ENCODE results near the gene PAGR1. TPM values are rescaled to one million over a fixed set of nuclear protein-coding genes. Genes with fewer than 3 reads are reported as not detected.

The PAGR1 gene
- total and polyA plus RNA-seq, 2 of the 13 experiments (the other 11 are each of a cell fraction or from before 2014, with no cell fraction given), result 9.8 to 66.4 TPM

GRCh38 chr16:29784157-29784556 lies 31.8 kb upstream of the PAGR1 start:
- Histone ChIP-seq H3K4me1 (ENCODE audit: insufficient read depth, low read length) (peaks cover 46% of the 10 kb centered on the region), H3K9ac (ENCODE audit: insufficient read depth, low read depth, low read length) (no peak overlapping the region), H3K79me2 (ENCODE audit: insufficient read depth, low read length) (no peaks in the 10 kb centered on the region), H3K36me3 (replicated peaks in 1 of 2; ENCODE audit: control insufficient read depth in 1 of 2, insufficient read depth in 2 of 2, low read length in 2 of 2) (no peaks in the 10 kb centered on the region), H3K4me2 (ENCODE audit: low read depth, low read length) (peak overlapping the region; percentile 44; the same call in 1 of the 2 replicates), H3K4me3 (replicated peaks in 1 of 3; ENCODE audit: insufficient read depth in 1 of 3, low read depth in 2 of 3, low read length in 3 of 3) (no peak overlapping the region), H3K27ac (ENCODE audit: extremely low read length, insufficient read depth, low read length) (no peak overlapping the region), H4K20me1 (ENCODE audit: insufficient read depth, low read length) (no peaks in the 10 kb centered on the region), H3K27me3 (ENCODE audit: control insufficient read depth in 1 of 2, insufficient read depth in 2 of 2, low read length in 2 of 2) (peaks cover 2 to 18% of the 10 kb centered on the region in 2 experiments; a peak in 4 of 5 replicates), H2AFZ (ENCODE audit: low read length) (no peak overlapping the region), H3K9me3 (ENCODE audit: low read length) (no peaks in the 10 kb centered on the region)
- ChIA-PET CTCF (ENCODE audit: low intra/inter-chr PET ratio, low total read pairs) (interaction anchor here (1.9 kb wide), 1 partner anchor 48 kb away, joined by 6 read pairs; no protein-coding TSS in a partner anchor), POLR2A (interaction anchor here (0.6 to 1.3 kb wide), 4 partner anchors 48 to 117 kb away, joined by 3 to 6 read pairs (median 4); partner anchors contain the start of genes ASPHD1 and QPRT)
- in situ Hi-C loops (cut with HindIII; ENCODE audit: extremely low pct_ligation_motif_present, low pct_unique_long_range_greater_than_20kb), result no loop called here
- intact Hi-C loops (cut with micrococcal nuclease; ENCODE audit: unreplicated experiment), result no loop called here
- ATAC-seq (no peak), DNase-seq (ENCODE audit: low spot score) (no peak), FAIRE-seq (no peak)
- TF ChIP-seq RNF2 (conservative IDR thresholded peaks at IDR 0.05; ENCODE audit: low read depth) (no peak), CENPT (CRISPR knock-in tag; IDR thresholded peaks at IDR 0.05; ENCODE audit: low read depth) (no peak), RORA (CRISPR knock-in tag; IDR thresholded peaks at IDR 0.05) (no peak), BORCS8-MEF2B (CRISPR knock-in tag; IDR thresholded peaks at IDR 0.05) (no peak), ZNF557 (CRISPR knock-in tag; IDR thresholded peaks at IDR 0.05) (no peak), KLF13 (CRISPR knock-in tag; IDR thresholded peaks at IDR 0.05) (no peak), ETV6 (CRISPR knock-in tag; conservative IDR thresholded peaks at IDR 0.05) (no peak), NFKBIZ (CRISPR knock-in tag; IDR thresholded peaks at IDR 0.05) (no peak), CREM (IDR thresholded peaks at IDR 0.05) (0 out of 2 replicates have a peak, but pooled peaks have one; percentile 16), CREM (CRISPR knock-in tag; IDR thresholded peaks at IDR 0.05) (no peak), JUN (CRISPR knock-in tag; IDR thresholded peaks at IDR 0.05) (no peak), MBNL3 (CRISPR knock-in tag; conservative IDR thresholded peaks at IDR 0.05) (0 out of 2 replicates have a peak, but pooled peaks have one; percentile 23)
- TF ChIP-seq, protein P1, sequence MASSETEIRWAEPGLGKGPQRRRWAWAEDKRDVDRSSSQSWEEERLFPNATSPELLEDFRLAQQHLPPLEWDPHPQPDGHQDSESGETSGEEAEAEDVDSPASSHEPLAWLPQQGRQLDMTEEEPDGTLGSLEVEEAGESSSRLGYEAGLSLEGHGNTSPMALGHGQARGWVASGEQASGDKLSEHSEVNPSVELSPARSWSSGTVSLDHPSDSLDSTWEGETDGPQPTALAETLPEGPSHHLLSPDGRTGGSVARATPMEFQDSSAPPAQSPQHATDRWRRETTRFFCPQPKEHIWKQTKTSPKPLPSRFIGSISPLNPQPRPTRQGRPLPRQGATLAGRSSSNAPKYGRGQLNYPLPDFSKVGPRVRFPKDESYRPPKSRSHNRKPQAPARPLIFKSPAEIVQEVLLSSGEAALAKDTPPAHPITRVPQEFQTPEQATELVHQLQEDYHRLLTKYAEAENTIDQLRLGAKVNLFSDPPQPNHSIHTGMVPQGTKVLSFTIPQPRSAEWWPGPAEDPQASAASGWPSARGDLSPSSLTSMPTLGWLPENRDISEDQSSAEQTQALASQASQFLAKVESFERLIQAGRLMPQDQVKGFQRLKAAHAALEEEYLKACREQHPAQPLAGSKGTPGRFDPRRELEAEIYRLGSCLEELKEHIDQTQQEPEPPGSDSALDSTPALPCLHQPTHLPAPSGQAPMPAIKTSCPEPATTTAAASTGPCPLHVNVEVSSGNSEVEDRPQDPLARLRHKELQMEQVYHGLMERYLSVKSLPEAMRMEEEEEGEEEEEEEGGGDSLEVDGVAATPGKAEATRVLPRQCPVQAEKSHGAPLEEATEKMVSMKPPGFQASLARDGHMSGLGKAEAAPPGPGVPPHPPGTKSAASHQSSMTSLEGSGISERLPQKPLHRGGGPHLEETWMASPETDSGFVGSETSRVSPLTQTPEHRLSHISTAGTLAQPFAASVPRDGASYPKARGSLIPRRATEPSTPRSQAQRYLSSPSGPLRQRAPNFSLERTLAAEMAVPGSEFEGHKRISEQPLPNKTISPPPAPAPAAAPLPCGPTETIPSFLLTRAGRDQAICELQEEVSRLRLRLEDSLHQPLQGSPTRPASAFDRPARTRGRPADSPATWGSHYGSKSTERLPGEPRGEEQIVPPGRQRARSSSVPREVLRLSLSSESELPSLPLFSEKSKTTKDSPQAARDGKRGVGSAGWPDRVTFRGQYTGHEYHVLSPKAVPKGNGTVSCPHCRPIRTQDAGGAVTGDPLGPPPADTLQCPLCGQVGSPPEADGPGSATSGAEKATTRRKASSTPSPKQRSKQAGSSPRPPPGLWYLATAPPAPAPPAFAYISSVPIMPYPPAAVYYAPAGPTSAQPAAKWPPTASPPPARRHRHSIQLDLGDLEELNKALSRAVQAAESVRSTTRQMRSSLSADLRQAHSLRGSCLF (CRISPR knock-in tag; IDR thresholded peaks at IDR 0.05; ENCODE audit: borderline replicate concordance), result no peak
- TF ChIP-seq, protein P2, sequence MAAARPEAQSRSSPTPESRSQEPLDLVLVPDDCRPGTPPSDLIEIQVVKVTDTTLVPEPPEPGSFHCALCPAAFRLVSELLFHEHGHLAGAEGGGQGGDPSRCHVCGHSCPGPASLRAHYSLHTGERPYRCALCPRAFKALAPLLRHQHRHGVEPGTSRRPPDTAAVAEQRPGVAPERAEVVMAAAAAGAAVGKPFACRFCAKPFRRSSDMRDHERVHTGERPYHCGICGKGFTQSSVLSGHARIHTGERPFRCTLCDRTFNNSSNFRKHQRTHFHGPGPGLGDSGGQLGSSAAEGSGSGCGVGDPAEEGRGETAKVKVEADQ (CRISPR knock-in tag; IDR thresholded peaks at IDR 0.05; ENCODE audit: borderline replicate concordance), result no peak
- no TSS peak for BruUV-seq (replicated peaks)
- 48% methylated on average over 2 of the region's 2 CpGs for WGBS (ENCODE audit: low lambda C conversion rate)

Measured in HepG2 (cell line).